GM23248 (cell line): ENCODE results near the gene BASP1.

Experiments
- EZH2 ChIP-seq: fragments of 200-600 bp; sonication (generic); IDR thresholded peaks from 2 replicates; pipeline ENCODE4 v1.6.1; 2018; ENCODE audit warnings: antibody characterized with exemption, mild to moderate bottlenecking; ENCODE audit not compliant: insufficient read depth, poor library complexity, severe bottlenecking
- EZH2phosphoT487 ChIP-seq: fragments of 200-600 bp; sonication (generic); IDR thresholded peaks from 2 replicates; pipeline ENCODE4 v1.6.1; 2018; ENCODE audit warnings: antibody characterized with exemption, moderate library complexity, mild to moderate bottlenecking, low read depth; ENCODE audit not compliant: insufficient read depth

GRCh38 chr5:17239953-17240352 lies 22.5 kb downstream of the BASP1 start:
- TF ChIP-seq EZH2 (no peak), EZH2phosphoT487 (no peak)
